Ovary (tissue), 9 donors: Measurements from ENCODE around the gene ZNF585A. TPM values are rescaled to one million over a fixed set of nuclear protein-coding genes. Genes with fewer than 3 reads are reported as not detected.
"Not testable (repeated sequence)": the region's sequence is repeated elsewhere in the genome, so short reads cannot be mapped to it uniquely, and the experiment has no call there.

Experiments used
- DNase-seq, 5 donors: peaks; one replicate each; pipeline ENCODE4 v3.0.0-alpha.2; 2019 to 2020
- H3K27ac ChIP-seq, 2 donors: fragments of 200-600 bp; one replicate each; pipeline versions ENCODE4 v1.5.1 to v1.8.0; 2019 to 2022
- H3K27me3 ChIP-seq: fragments of 200-600 bp; one replicate; pipeline ENCODE4 v1.8.0; 2022
- H3K36me3 ChIP-seq: fragments of 200-600 bp; sonication (generic); one replicate; pipeline ENCODE4 v1.5.1; 2019
- H3K4me1 ChIP-seq: one replicate; pipeline ENCODE4 v1.8.1; 2013; ENCODE audit warnings: mild to moderate bottlenecking, moderate library complexity; ENCODE audit not compliant: insufficient read depth
- H3K4me3 ChIP-seq: fragments of 200-600 bp; sonication (generic); one replicate; pipeline ENCODE4 v1.5.1; 2017
- H3K9me3 ChIP-seq, 2 donors: fragments of 200-600 bp in 1 of 2; sonication (generic) in 1 of 2; one replicate each; pipeline versions ENCODE4 v1.5.1 to v1.8.1; 2013 to 2019; ENCODE audit warnings: mild to moderate bottlenecking in 1 of 2, moderate library complexity in 1 of 2
- CTCF ChIP-seq, 3 donors: fragments of 450-650 bp in 2 of 3; fragments of 200-600 bp in 1 of 3; IDR thresholded peaks; one replicate each; pipeline versions ENCODE4 v1.5.1 to v1.8.0; 2016 to 2022; ENCODE audit warnings: antibody characterized with exemption in 3 of 3, mild to moderate bottlenecking in 1 of 3
- EP300 ChIP-seq: sonication (generic); formaldehyde crosslinking; IDR thresholded peaks from one replicate; pipeline ENCODE4 v1.6.1; 2017; ENCODE audit warnings: antibody characterized with exemption
- POLR2A ChIP-seq: fragments of 450-650 bp; IDR thresholded peaks from one replicate; pipeline ENCODE4 v1.6.1; 2017; ENCODE audit warnings: antibody characterized with exemption, mild to moderate bottlenecking, moderate library complexity
- WGBS, 3 donors: extraction: QIAGEN DNeasy Blood & Tissue Kit in 1 of 3; methylation state at CpG; one replicate each; pipeline versions ENCODE4 v1.1.5 to v1.1.7; 2013 to 2017; 5-methylcytosine and 5-hydroxymethylcytosine counted together
- intact Hi-C, 4 donors: fragments of 100-400 bp; cut with DNase I; formaldehyde crosslinking; loops; one replicate each; pipeline versions ENCODE4 v1.11.0 to v1.15.1; 2022 to 2023
- polyA plus RNA-seq, 2 donors: library from polyadenylated mRNA; stranded (reverse); fragments of 200-250 nt in 1 of 2; fragments of 350-450 nt in 1 of 2; fragmentation: Illumina TruSeq in 1 of 2; extraction: RNeasy Lipid Tissue Mini Kit (QIAGEN cat#74804) in 1 of 2; gene quantifications; one replicate each; pipeline ENCODE4 v1.2.3, GENCODE V29; 2013 to 2014
- total RNA-seq, 7 donors: library from RNA; depleted of rRNA in 2 of 7; stranded (reverse); fragments of >200 nt in 2 of 7; fragmentation: NEBNext Ultra II Directional in 3 of 7; extraction: Animal tissue kit (Norgen Biotek cat#: 25700) in 3 of 7; gene quantifications; one replicate each; pipeline versions ENCODE4 v1.1.0 to v1.2.4, GENCODE V29; 2016 to 2023
- donor health status: DM: no; HTN: no; CAD: no; lungs with moderate emphysema.
- donor health status: DM: no; HTN: no; CAD: no.
- donor health status: Bipolar disorder and iron deficiency.
- donor health status: DM: yes; HTN: yes; CAD: no.
- donor health status: DM: no; HTN: no; CAD: no.
- donor health status: DM: yes; HTN: yes; CAD: no.

The ZNF585A gene
- total and polyA plus RNA-seq, 9 donors = 8.3 to 17.2 (median 12.6) TPM

- Histone ChIP-seq H3K36me3 (no peaks in the 10 kb centered on the region), H3K27ac (peak within 1 kb of the TSS; percentile 50 to 73), H3K4me3 (peak within 1 kb of the TSS; percentile 87), H3K4me1 (peaks cover 6% of the 10 kb centered on the region), H3K27me3 (no peaks in the 10 kb centered on the region), H3K9me3 (peaks cover 0 to 3% of the 10 kb centered on the region in 2 donors)
- intact Hi-C loops = no loop called here
- WGBS, 3 donors = 0 to 1% (median 0%) methylated on average over 44 of the region's 44 CpGs
- DNase-seq = peak; percentile 76 to 89 (median 81)
- TF ChIP-seq CTCF (IDR thresholded peaks at IDR 0.05) = no peak
- peak; percentile 28 for TF ChIP-seq POLR2A
- TF ChIP-seq EP300 = no peak
Observed at GRCh38 chr19:37217775-37218591, 45.5 kb upstream of the ZNF585A start, which contains the start of gene ZNF383. ZNF383 (plus strand) TSS chr19:37218214; CDS start chr19:37230454, 12,240 bp downstream.

- intact Hi-C loops = no loop called here
- 0% methylated on average over 7 of the region's 7 CpGs for WGBS, 3 donors
- Histone ChIP-seq H3K27ac (peak overlapping the region; percentile 50 to 73), H3K36me3 (no peaks in the 10 kb centered on the region), H3K27me3 (no peaks in the 10 kb centered on the region), H3K9me3 (peaks cover 0 to 3% of the 10 kb centered on the region in 2 donors), H3K4me1 (peaks cover 6% of the 10 kb centered on the region), H3K4me3 (peak overlapping the region; percentile 87)
- DNase-seq = no peak
- TF ChIP-seq EP300 (no peak), CTCF (IDR thresholded peaks at IDR 0.05) (no peak), POLR2A (no peak)
Observed at GRCh38 chr19:37217480-37217774, 44.9 kb upstream of the ZNF585A start.

- TF ChIP-seq EP300 (no peak), CTCF (IDR thresholded peaks at IDR 0.05) (no peak), POLR2A (no peak)
- H3K4me3 ChIP-seq = no peak overlapping the region
- peaks cover 0 to 31% of the 10 kb centered on the region in 2 donors for H3K9me3 ChIP-seq
- no peak overlapping the region for H3K27ac ChIP-seq
- H3K4me1 ChIP-seq = no peaks in the 10 kb centered on the region
- 86 to 90% (median 88%) methylated on average over 2 of the region's 2 CpGs for WGBS, 3 donors
- intact Hi-C loops = no loop called here
- H3K36me3 ChIP-seq = no peaks in the 10 kb centered on the region
- no peaks in the 10 kb centered on the region for H3K27me3 ChIP-seq
- DNase-seq = no peak
Observed at GRCh38 chr19:37197768-37198167, 25.3 kb upstream of the ZNF585A start.

GRCh38 chr19:37197115-37197514 lies 24.6 kb upstream of the ZNF585A start:
- DNase-seq, H3K27me3 ChIP-seq, H3K27ac ChIP-seq, H3K4me1 ChIP-seq, intact Hi-C loops, H3K4me3 ChIP-seq, H3K36me3 ChIP-seq: not testable (repeated sequence)
- peaks cover 0 to 36% of the 10 kb centered on the region in 2 donors for H3K9me3 ChIP-seq
- 94 to 98% (median 97%) methylated on average over 5 of the region's 5 CpGs for WGBS, 3 donors

GRCh38 chr19:37195248-37195647 lies 22.8 kb upstream of the ZNF585A start:
- intact Hi-C loops, DNase-seq, H3K4me3 ChIP-seq, H3K27me3 ChIP-seq, H3K4me1 ChIP-seq, H3K36me3 ChIP-seq, H3K27ac ChIP-seq: not testable (repeated sequence)
- peaks cover 0 to 37% of the 10 kb centered on the region in 2 donors for H3K9me3 ChIP-seq
- 95 to 99% (median 96%) methylated on average over 4 of the region's 4 CpGs for WGBS, 3 donors

- H3K4me3 ChIP-seq, DNase-seq, H3K36me3 ChIP-seq, intact Hi-C loops, H3K27me3 ChIP-seq, H3K27ac ChIP-seq, H3K4me1 ChIP-seq: not testable (repeated sequence)
- WGBS, 3 donors = 94 to 97% (median 96%) methylated on average over 4 of the region's 4 CpGs
- peaks cover 6 to 54% of the 10 kb centered on the region in 2 donors for H3K9me3 ChIP-seq
Observed at GRCh38 chr19:37186071-37186470, 13.6 kb upstream of the ZNF585A start.
